GM18951 (cell line): ENCODE data around the gene CNTN5.

Experiments used
- POLR2A ChIP-seq: IDR thresholded peaks from 4 replicates; pipeline ENCODE4 v1.6.1; 2011; ENCODE audit warnings: mild to moderate bottlenecking; ENCODE audit not compliant: insufficient read length, insufficient read depth; ENCODE audit errors: extremely low read depth
- in situ Hi-C: fragments of 300-500 bp; cut with MboI; formaldehyde crosslinking; loops from one replicate; pipeline ENCODE4 v1.12.0; 2022; ENCODE audit warnings: low sequenced_read_pairs, mixed read lengths, inconsistent platforms; ENCODE audit not compliant: unreplicated experiment

Gene CNTN5

GRCh38 chr11:100188137-100188783 is 1167.5 kb downstream of the CNTN5 start:
- in situ Hi-C loops, result no loop called here
- no peak for TF ChIP-seq POLR2A

- in situ Hi-C loops, result no loop called here
- TF ChIP-seq POLR2A, result no peak
Observed at GRCh38 chr11:100190395-100190794, 1169.6 kb downstream of the CNTN5 start.

GRCh38 chr11:100192181-100192580 is 1171.4 kb downstream of the CNTN5 start:
- in situ Hi-C loops, result no loop called here
- TF ChIP-seq POLR2A, result no peak

DNA sequence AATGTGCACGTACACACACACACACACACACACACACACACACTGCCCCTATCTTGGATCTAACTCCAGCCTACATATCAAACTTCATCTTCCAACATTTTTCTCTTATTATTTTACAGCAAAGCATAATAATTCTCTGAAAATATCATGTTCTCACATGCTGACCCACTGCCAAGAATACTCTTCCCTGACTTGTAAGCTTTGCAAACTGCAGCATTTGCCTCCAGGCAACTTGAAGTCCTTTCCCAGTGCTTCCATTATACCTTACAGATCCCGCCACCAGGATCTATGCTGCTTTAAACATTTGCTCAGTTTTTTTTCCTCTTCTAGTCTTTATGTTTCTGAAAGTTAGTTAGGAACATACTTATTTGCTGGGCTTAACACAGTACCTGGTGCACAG is 1183.0 kb downstream of the CNTN5 start:
- in situ Hi-C loops, result no loop called here
- no peak for TF ChIP-seq POLR2A

DNA sequence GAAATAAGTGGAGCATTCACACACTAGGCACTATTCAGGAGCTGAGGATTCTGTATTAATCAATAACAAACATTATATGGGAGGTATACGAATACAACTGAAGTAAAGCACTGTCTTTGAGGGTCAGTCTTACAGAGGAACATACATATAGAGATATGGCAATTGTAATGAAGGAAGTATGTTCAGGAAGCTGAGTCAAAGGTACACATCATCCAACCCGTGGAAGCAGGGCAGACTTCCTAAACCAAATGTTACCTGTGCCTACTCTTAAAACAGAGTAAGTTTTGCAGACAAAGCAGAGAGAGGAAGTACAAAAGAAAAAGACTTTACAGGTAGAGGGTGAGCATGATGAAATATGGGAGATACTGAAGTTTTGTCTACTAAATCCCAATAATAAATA is 1185.2 kb downstream of the CNTN5 start:
- no peak for TF ChIP-seq POLR2A
- in situ Hi-C loops, result no loop called here

DNA sequence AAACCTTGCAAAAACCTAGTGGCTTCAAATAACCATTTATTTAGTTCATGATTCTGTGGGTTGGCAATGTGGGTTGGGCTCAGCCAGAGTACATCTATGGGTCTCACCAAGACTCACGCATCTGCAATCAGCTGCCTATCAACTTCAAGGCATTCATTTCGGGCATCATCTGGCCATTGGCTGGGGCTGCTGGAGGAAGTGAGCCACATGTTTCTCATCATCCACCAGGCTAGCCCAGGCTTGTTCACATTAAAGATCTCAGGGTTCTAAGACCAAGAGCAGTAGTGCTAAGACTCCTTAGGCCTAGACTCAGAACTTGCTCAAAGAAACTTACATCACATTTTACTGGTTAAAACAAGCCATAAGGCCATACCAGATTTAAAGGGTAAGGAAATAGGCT is 1187.5 kb downstream of the CNTN5 start:
- TF ChIP-seq POLR2A, result no peak
- in situ Hi-C loops, result no loop called here

- no peak for TF ChIP-seq POLR2A
- in situ Hi-C loops, result no loop called here
Observed at GRCh38 chr11:100214791-100215190, 1194.0 kb downstream of the CNTN5 start.

DNA sequence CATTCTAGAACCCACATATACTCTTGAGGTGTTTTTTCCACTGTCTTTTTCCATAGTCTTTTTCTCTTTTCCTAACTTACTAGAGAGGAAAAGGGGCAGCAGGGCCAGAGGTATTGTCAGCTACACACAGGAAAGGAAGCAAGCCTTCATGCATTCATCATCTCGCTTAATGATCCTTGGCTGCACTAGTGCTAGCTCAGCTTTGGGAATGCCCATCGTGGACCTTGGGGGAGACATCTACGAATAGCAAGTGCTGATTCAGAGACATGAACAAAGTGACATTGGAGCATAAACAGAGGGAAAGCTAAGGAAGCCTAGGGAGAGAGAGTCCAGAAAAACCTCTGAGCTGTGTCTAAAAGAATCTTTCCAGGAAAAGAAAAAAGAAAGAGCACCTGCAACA is 1200.1 kb downstream of the CNTN5 start:
- no peak for TF ChIP-seq POLR2A
- in situ Hi-C loops, result no loop called here

DNA sequence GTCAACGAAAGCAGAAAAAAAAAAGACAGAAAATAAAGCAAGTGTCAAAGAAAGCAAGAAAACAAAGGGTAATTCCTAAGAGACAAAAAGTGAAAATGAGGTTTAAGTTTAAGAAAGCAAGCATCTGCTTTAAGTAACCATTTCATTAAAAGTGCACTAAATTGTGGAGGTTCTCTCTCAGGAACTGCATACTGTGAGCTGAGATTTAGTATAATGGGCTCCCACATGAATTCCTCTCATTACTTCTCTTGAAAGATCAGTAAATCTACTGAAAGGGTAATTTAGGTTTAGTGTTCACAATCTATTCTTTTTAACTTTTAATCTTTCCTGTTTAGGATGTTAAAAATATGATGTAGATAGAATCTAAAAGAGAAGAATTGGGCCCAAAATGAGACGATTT is 1201.0 kb downstream of the CNTN5 start:
- in situ Hi-C loops, result no loop called here
- TF ChIP-seq POLR2A, result no peak

GRCh38 chr11:100224541-100225034 is 1203.8 kb downstream of the CNTN5 start:
- in situ Hi-C loops, result no loop called here
- TF ChIP-seq POLR2A, result no peak

DNA sequence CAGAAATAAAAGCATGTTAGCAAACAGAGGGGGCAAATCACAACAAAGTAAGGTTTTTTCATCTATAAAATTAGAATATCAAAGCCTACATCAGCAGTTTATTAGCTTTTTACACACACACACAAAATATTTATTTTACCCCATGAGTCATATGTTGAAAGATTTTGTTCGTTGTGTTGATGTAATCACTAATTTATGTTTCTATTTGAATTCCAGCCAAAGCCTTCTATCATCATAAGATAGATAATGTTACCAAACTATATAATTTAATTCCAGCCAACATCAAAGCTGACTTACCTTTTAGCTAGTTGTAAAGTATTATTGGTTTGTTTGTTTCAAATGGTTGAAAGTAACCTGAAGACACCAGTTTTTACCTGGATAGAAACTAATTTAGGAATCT is 1208.3 kb downstream of the CNTN5 start:
- TF ChIP-seq POLR2A, result no peak
- in situ Hi-C loops, result no loop called here

- in situ Hi-C loops, result no loop called here
- TF ChIP-seq POLR2A, result no peak
Observed at GRCh38 chr11:100232006-100232405, 1211.3 kb downstream of the CNTN5 start.

GRCh38 chr11:100235085-100235484 is 1214.3 kb downstream of the CNTN5 start:
- no peak for TF ChIP-seq POLR2A
- in situ Hi-C loops, result no loop called here

DNA sequence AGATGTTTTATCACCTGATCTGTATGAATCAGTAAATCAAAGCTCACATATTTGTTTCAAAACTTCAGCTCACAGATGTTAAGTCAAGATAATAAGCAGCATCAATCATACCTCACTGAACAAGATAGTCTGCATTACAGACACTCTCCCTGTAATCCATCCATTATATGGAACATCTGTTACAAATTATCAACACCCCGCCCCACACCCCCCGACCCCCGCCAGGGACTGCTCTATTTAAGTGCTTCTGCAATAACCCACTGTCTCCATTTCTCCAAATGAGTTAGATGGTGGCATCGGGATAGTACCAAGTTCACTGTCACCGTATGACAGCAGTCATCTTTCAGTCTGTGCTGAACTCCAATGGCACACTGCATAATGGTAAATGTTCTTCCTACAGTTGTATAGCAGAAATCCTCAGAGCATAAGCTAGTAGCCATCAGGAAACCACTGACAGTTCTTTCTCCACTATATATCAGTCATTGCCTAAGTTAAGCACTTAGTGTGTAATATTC is 1219.3 kb downstream of the CNTN5 start:
- no peak for TF ChIP-seq POLR2A
- in situ Hi-C loops, result no loop called here
